HS-5 (cell line): ENCODE data around the gene FHL3.

Experiments
- DNase-seq: peaks from one replicate; pipeline ENCODE4 v3.0.0-alpha.2; 2012; ENCODE audit warnings: low read depth

Gene FHL3

DNA sequence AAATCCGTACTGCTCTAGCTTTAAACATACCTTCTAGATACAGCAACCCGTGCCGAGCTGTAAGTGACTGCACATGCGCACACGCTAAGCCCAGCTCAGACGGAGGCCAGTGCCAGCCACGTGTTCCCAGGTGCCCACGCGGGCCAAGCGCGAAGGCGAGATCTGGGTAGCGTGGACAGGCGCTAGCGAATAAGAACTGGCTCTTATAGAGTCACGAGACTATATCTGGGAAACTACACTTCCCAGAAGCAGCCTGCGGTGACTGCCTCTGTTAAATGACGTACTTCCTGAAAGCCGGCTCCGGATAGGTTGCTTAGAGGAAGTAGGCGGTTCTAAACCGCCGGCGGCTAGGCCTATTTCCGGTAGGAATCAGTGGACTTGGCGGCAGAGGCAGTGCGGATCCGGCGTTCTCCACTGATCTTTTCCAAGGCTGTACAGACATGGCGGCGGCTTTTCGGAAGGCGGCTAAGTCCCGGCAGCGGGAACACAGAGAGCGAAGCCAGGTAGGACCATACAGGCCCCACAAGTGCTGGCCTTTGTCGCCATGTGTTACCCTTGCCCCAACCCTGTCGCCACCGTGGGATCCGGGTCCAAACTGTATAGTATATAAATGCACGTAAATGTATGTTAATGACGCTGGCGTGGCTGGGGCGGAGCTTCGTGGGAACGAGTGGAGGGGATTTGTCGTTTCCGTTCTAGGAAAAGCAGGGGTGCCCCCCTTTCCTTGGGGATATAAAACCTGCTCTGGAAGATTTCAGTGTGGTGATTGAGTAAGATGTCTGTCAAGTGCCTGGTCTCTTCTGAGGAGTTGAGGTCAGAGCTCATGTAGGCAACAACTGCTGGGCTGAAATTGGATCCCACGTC, 7.3 kb upstream of the FHL3 start, which contains the start of gene UTP11:
UTP11 (plus strand) TSS at position 372 of the 864 bp plus-strand sequence; CDS start at position 441, 69 bp downstream.
- peak; percentile 99 for DNase-seq

DNA sequence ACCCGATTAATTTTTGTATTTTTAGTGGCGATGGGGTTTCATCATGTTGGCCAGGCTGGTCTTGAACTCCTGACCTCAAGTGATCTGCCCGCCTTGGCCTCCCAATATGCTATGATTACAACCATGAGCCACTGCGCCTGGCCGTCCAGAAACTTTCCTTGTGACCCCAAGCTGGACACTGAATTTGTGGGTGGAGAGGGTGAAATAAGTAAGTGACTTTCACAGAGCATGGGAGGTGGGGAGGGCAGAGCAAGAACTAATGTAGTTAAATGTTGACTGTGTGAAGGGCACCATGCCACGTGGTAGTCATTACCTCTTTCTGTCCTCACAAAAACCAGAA, 4.5 kb upstream of the FHL3 start:
- no peak for DNase-seq

DNA sequence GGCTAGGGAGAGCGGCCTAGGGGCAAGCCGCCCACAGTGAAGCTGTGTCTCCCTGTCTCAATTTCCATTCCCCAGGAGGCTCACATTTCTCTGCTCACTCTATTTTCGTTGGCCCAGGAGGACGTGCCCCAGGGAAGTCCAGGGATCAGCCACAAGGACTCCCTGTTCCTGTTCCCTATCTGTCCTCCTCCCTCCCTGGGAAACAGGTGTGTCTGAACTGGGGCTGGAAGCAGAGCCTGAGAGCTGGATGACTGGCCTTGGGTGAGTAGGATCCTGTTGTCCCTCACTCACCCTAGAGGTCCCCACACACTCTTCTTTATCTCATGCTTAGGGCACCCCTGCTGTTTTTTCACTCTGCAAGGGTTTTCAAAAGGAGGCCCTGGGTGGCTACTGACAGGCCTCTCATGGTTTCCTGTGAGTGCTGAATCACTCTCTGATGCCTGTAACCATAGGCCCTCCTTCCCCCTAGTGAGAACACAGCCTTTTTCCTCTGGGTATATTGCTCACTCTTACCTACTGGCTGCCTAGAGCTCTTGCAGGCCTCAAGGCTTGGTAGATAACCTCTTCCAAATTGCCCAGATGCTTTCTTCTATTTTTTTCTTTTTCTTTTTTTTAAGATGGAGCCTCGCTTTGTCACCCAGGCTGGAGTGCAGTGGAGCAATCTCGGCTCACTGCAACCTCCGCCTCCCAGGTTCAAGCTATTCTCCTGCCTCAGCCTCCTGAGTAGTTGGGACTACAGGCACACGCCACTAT, 4.0 kb upstream of the FHL3 start:
- DNase-seq, result no peak

DNA sequence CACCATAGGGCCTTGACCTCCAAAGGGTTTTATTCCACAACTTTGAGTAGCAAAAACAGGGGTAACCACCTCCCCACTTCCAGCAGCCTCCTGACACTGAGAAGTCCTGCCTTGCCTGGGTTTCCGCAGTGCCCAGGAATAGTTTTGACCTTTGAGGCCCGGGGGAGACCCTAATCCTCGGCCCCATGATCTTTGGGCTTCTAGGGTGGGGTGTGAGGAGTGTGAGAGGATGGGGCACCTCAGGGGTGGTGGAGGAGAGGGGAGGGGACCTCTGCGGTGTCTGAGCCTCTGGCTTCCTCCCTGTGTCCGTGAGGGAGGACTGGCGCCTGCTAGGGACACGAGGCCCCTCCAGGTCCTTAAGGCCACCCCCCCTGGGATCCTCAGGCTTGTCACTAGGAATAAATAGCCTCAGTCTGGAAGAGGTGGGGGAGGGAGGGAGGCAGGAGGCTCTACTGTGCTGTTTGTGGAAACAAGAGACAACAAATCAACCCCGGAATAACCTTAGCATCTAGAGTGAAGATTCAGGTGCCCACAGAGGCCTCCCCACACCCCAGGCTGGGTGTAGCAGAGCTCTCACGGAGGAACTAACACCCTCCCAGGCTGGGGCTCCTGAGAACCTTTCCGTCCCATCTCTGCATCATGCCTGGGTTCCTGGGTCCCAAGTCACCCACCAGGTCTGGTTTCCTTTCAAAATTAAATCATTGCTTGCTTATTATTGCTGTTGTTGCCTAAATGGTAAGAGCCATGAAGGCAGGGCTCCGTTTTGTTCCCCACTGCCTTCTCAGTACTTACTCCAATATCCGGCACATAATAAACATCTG, 904 bp upstream of the FHL3 start:
- DNase-seq, result no peak

DNA sequence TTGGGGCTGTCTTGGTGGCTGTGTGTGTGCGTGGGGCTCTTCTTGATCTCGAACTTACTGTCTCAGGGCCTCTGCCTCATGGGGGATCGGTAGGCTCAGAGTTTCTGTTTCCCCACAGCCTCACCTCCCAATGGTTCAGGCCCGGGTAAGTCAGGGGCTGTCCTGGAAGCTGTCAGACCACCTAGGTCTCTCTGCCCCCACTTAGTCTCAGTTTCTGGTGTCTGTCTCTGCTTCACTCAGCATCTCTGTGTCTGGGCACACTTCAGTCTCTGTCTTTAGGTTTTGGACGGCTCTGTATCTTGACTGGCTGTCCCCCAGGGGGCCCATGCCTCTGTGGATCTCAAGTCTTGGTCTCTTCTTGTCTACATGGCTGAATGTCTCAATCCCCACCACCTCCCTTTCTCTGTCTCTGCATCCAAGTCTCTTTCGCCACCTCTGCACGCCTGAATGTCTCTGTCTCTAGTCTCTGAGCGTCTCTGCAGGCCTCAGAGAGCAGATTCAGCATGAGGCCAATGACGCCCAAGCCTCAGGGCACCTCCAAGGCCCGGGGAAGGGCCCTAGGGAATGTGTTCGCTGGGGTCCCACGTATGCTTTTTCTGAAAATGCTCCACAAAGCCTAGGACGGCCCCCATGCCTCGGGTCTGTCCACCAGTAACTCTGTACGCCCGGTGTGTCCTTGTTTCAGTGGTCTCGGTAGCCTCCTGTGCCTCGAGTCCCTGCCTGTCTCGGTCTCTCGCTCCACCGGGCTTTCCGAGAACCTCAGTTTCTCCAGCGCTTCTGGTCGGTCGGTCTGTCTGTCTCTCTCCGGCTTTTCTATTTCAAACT, 818 bp downstream of the FHL3 start:
- no peak for DNase-seq

DNA sequence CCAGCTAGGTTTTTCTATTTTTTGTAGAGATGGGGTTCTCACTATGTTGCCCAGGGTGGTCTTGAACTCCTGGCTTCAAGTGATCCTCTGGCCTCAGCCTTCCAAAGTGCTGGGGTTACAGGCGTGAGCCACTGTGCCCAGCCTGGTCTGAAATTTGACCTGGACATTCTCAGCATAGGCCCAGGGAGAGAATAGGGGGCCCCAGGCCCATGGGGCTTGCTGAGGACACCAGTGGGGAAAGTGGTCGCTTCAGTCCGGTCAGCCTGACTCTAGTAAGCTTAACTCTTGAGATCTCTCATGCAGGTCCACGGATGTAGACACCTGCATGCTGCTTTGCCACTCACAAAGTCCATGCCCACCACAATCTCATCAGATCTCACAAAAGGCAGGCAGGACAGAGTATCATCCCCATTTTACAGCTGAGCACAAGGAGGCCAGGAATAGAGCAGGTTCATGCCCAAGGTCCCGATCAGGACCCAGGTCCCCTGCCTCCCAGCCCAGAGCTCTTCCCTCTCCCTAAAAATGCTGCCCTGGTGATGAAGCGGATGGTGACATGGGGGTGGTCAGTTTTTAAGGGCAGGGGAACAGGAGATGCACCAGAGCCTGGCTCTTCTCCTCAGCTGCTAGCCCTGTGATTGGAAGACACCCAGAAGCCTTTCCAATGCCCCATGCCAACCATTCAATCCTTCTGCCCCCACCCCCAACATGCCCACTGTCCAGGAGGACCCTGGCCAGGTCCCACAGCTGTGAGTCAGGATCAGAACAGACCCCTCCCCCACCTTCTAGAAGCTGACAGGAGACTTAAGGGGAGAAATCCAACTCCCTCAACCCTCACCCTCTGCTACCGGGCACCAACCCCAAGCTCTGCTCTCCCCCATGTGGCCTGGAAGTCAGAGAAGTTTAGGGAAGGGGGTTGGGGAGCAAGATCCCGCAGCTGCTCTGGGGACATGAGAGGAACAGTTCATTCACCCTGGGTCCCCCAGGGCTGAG, 1.8 kb downstream of the FHL3 start:
- no peak for DNase-seq

DNA sequence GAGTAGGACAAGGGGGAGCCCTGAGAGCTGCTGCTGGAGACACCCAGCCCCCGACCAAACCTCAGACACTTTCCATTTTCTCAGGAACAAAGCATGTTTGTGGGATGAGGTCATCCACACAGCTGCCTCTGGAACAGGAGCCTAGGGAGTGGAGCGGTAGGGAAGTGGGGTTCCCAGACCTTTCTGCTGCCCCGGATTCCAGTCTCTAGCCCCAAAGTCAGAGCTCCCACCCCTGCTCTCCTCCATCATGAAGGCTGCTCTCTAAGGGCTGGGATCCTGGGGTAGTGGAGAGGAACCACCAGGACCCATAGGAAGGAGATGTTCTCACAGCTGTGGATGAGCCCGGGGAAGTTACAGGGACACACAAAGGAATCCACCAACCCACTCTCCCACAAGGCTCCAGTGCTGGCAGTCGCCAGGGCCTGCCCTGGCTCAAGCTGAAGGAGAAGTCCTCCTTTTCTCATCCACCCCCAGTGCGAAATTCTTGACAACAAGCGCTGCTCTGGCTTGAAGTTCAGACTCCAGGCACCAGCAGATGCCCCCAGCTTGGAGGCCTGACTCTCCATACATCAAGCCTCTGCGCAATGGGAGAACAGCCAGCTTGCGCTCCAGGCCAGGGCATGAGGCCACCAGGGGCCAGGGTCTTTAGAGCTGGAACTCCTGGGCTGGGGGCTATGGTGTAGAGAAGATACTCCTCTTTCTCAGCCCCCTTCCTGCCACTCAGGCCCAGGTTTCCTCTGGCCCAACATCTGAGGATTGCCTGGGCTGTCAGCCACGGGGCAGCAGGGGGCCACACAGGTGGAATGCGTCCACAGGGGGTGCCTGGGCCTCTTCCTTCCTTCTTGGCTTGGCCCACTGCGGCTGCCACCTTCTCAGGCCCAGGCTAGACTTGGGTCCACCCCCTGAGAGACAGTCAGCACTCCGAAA, 4.5 kb downstream of the FHL3 start:
- no peak for DNase-seq

DNA sequence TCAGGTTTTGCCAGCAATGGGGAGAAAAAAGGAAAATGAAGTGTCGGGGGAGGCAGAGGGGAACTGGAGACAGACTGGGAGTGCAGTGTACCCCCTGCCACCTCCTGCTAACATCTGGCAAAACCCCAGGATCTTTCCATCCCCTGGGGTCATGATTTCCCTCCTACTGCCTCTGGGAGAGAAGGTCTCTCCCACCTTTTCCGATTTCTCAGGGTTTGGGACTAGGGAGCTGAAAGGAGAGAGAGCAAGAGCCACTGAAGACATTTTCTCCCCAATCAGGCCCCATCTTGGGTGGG, 5.1 kb downstream of the FHL3 start:
- DNase-seq, result no peak

DNA sequence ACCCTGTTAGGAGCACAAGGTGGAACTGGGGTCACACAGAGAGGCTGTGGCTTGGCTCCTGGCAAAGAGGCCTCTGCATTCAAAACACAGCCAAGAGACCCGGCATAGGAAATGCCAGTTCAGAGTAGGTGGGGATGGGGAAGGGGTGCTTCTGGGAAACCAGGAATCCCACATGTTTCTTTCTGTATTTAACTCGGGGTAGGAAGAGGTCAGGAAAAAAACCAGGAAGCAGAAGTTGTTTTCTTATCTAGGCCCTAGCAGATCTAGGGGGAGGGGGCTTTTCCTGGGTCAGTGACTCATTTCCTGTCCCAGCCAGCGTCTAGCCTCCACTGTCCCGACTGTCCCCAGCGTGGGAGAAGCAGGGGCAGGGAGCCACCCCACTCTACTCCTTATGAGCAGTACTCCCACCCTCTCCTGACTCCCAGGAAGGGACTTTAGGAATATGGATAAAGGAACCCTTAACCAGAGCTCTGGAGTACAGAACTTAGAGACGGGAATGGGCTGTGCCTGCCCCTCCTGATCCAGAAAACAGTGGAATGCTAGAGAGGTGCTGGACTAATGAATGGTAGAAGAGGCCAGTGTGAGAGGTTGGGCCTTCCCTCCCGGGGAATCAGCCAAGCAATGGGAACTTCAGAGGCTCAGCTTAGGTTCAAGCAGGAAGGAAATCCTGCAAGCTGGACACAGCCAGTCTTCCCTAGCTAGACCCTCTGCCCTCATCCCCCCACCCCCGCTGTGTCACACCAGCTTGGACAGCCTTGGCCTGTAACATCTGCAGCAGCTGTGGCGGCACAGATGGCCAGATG, 5.7 kb downstream of the FHL3 start:
- no peak for DNase-seq

DNA sequence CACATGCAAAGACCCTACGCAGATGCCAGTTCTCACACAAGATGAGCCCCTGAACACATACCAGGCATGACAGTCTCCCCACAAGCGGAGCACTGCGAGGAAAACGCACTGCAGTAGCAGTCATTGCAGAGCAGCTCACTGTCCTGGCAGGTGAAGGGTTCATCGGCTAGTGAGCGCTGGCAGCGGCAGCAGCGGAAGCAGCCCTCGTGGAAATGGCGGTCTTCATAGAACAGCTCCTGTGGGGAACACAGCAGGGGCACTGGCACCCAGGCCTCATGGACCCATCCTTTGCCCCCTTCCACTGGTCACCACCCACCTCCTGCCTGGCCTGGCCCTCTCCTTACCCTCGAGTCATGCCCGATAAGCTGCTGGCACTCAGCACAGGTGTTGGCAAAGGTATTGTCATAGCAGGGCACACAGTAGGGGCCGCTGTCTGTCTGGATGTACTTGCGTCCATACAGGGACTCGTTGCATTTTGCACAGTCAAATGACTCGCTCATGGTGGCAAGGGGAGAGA, 6.3 kb downstream of the FHL3 start:
- no peak for DNase-seq

DNA sequence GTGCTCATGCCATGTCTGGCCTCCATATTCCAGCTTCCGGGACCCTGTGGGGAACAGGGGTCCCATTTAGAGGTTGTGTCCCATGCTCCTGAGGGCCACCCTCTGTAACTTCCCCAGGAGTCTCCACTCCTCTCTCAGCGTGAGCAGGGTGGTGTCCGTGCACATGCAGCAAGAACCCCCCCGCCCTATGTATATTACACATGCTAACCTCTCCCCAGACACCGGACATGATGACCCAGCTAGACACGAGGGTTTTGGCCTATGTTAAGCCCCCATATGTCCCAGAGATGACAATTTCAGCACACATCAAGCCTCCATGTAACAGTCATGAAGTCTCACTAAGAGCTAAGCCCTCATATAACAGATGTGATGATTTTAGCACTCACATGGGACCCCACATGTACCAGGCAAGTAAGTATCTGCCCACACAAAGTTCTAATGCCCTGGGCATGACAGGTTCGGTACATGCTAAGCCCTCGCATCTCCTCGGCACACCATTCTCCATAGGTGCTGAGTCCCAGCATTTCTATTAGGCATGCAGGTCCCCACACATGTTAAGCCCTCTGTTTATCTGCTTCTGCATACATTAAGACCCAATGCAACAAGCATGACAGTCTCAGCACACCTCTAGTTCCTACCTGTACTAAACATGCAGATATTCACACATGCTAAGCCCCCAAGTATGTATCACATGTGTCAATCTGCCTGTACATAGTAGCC, 7.1 kb downstream of the FHL3 start:
- no peak for DNase-seq

DNA sequence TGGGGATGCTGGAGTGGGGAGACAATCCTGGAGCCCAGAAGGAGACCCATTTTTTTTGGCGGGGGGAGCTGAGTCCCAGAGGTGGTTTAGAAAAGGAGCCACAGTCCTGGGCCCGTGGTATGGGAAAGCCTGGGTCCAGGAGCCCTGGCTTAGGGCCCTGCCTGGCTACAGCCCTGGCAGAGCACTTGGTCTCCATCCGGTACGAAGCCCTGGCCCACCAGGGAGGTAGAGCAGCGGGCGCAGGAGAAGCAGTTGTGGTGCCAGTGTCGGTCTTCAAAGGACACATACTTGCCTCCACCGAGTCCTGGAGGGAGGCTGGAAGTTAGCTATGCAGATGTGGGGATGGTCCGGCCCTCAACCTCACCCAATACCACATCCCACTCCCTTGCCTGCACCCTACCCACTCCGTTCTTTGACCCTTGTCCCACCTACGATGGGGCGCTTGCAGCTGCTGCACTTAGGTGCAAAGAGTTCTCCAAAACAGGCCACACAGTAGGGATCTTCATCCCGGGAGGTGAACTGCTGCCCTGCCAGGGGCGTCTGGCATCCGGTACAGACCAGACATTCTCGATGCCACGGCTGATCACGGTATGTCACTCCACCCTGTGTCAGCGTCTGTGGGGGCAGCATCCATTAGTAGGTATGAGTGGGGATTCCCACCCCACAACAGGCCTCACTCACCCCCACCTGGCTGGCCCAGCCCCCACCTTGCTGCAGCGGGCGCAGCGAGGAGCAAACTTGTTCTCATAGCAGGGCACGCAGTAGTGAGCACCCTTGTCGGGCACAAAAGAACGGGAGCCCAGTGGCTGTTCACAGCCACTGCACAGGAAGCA, 7.8 kb downstream of the FHL3 start:
- no peak for DNase-seq

DNA sequence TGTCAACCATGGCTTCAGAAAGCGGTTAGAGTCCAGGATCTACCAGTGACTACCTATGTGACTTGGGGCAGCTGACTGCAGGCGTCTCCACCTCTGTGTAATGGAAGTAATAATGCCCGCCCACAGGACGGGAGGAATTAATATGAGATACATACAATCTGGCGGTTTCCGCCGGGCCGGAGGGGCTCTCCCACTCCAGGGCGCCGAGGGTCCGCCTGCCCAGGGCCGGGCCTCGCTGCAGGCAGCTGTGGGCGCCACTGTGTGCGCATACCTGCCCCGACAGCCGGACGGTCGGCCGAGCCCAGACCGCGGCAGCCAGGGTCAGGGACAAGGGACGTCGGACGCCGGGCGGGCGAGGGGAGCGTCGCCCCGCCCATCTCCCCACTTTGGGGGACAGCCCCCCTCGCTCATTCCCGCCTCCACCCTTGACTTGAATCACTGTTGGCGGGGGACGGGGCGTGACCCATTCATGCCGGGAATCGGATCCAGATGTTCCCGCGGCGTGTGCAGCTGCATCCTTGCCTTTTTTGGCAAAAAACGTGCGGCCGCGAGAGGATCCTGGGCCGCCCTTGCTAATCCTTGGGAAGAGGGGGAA, 9.5 kb downstream of the FHL3 start:
- DNase-seq, result no peak

DNA sequence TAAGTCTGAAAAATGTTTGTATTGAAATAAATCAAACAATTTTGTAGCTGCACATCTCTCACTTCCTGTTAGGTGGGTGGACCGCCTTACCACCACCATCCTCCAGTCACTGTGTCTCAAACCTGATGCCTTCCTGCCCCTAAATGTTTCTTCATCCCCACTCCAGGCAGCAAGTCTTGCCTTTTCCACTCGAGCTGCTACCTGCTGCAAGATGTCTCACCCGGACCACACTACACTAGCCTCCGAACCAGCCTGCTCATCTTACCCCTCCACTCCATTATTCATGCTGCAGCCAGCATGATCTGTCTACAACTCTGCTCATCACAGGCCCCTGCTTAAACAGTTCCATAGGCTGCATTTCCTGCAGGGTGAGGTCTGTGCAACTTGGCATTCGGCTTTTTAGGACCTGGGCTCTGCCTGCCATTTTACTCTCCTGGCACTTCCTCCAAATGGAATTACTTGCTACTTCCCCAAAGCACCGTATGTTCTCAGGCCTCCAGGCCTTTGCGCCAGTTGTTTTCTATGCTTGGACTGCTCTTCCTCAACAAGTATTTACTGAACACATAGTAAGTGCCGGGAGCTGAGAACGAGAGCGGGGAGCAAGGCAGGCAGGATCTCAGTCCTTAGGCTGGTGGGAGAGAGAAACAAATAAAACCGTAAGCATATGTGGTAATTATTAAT, 10.3 kb downstream of the FHL3 start:
- no peak for DNase-seq

DNA sequence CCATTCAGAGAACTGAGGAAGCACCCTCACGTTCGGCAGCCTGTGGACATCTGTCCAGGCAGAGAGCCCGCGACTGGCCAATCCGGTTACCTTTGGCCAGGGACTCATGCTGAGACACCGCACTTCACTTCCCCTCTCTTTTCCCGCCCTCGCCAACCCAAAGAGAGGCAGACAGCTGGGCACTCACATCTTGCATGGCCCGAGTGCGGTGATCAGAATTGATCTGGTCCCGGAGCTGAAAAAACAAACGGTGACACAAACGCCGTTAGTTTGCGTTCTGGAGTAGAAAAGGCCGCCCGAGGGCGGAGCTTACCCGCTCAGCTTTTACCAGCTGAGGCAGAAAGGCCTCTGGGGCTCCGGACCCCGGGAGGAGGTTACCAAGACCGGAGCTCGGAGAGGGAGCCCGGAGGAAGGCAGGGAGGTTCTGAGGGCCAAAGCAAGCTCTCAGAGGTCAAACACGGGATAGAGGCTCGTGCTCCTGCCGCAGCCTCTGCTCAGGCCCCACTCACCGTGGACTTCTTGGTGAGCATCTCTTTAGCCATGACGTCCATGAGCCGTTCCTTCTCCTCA, 15.9 kb downstream of the FHL3 start:
- no peak for DNase-seq

DNA sequence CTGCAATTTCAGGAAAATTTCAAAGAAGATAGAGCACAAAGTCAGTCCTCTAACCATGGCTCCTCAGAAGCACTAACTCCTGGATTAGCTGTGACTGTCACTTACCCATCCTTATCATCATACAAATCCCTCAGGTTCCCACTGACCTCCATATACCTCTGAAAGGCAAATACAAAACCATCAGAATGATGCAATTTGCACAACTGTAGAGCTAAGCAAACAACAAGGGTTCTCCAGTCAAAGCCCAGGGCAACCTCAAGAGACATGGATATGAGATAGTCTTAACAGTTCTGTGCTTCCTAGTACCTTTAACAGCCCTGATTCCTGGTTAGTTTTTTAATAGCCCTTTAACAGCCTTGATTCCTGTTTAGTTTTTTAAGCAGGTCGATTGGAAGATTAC, 17.6 kb downstream of the FHL3 start:
- no peak for DNase-seq
